CD4-positive, alpha-beta T cell treated with Interleukin-4 for 1 hour (primary cell): Measurements from ENCODE around the gene CWH43.
"Not testable (repeated sequence)": the region's sequence is repeated elsewhere in the genome, so short reads cannot be mapped to it uniquely, and the experiment has no call there.

Source experiments
- DNase-seq, 2 donors: peaks; one replicate each; pipeline ENCODE4 v3.0.0-alpha.2; 2020 to 2022

Gene CWH43

GRCh38 chr4:48979914-48980579 is 6.0 kb upstream of the CWH43 start:
- DNase-seq: no peak

- not testable (repeated sequence) for DNase-seq
Measured at GRCh38 chr4:48984005-48984404, 2.1 kb upstream of the CWH43 start.

- DNase-seq: no peak
Measured at GRCh38 chr4:48985602-48985975, 486 bp upstream of the CWH43 start.

- DNase-seq: no peak
Measured at GRCh38 chr4:48986654-48987164, 634 bp downstream of the CWH43 start.

GRCh38 chr4:48989461-48990203 is 3.6 kb downstream of the CWH43 start:
- no peak for DNase-seq

- DNase-seq: no peak
Measured at GRCh38 chr4:48991357-48991756, 5.3 kb downstream of the CWH43 start.

GRCh38 chr4:48997962-48998361 is 11.9 kb downstream of the CWH43 start:
- no peak for DNase-seq

- no peak for DNase-seq
Measured at GRCh38 chr4:48998440-48998839, 12.4 kb downstream of the CWH43 start.

GRCh38 chr4:49000806-49001205 is 14.7 kb downstream of the CWH43 start:
- no peak for DNase-seq

GRCh38 chr4:49002931-49003330 is 16.9 kb downstream of the CWH43 start:
- DNase-seq: no peak

GRCh38 chr4:49018718-49019295 is 32.7 kb downstream of the CWH43 start:
- no peak for DNase-seq

GRCh38 chr4:49032440-49033161 is 46.5 kb downstream of the CWH43 start:
- no peak for DNase-seq

- DNase-seq: no peak
Measured at GRCh38 chr4:49036528-49036927, 50.5 kb downstream of the CWH43 start.

GRCh38 chr4:49044270-49044669 is 58.2 kb downstream of the CWH43 start:
- DNase-seq: no peak

GRCh38 chr4:49058306-49058705 is 72.2 kb downstream of the CWH43 start:
- DNase-seq: no peak

GRCh38 chr4:49063670-49064069 is 77.6 kb downstream of the CWH43 start:
- no peak for DNase-seq

GRCh38 chr4:49072196-49072595 is 86.1 kb downstream of the CWH43 start:
- not testable (repeated sequence) for DNase-seq

- DNase-seq: not testable (repeated sequence)
Measured at GRCh38 chr4:49091883-49092282, 105.8 kb downstream of the CWH43 start.

- DNase-seq: not testable (repeated sequence)
Measured at GRCh38 chr4:49092608-49093135, 106.6 kb downstream of the CWH43 start.

- not testable (repeated sequence) for DNase-seq
Measured at GRCh38 chr4:49096215-49096614, 110.1 kb downstream of the CWH43 start.

- not testable (repeated sequence) for DNase-seq
Measured at GRCh38 chr4:49096627-49097026, 110.6 kb downstream of the CWH43 start.

GRCh38 chr4:49097071-49097470 is 111.0 kb downstream of the CWH43 start:
- not testable (repeated sequence) for DNase-seq

- DNase-seq: not testable (repeated sequence)
Measured at GRCh38 chr4:49097505-49097904, 111.4 kb downstream of the CWH43 start.
